ENCODE results near the gene VIPR2.

Gene VIPR2

DNA sequence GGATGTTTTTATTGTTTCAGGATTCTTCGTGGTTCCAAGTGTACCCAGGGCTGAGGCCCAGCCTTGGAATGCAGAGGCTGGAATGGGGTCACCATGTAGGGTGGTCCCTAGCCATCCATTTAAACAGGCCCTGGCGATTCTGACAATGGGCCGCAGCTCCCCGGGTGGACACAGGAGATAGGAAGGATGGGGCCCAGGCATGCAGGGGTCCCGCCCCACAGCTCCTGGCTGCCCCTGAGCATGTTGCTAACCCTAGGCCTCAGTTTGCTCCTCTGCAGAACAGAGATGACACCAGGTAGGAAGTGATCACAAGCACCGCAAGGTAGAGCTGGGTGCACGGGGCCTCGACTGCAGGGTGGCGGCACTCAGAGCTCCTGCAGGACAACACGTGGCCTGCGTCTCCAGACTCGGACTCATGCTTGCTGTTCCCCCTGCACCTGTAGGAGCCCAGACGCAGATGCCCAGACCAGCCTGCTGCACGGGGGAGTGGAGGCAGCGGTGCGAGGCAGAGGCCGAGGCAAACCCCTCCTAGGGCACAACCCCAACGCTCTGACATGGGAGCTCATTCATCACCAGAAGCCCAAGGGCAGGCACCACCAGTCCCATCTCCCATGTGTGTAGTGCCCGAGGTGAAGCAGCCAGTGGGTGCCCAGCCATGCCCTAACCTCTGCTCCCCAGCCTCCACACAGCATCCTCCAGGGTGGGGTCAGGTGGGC is 25.5 kb downstream of the VIPR2 start:
- TF ChIP-seq, protein P1, sequence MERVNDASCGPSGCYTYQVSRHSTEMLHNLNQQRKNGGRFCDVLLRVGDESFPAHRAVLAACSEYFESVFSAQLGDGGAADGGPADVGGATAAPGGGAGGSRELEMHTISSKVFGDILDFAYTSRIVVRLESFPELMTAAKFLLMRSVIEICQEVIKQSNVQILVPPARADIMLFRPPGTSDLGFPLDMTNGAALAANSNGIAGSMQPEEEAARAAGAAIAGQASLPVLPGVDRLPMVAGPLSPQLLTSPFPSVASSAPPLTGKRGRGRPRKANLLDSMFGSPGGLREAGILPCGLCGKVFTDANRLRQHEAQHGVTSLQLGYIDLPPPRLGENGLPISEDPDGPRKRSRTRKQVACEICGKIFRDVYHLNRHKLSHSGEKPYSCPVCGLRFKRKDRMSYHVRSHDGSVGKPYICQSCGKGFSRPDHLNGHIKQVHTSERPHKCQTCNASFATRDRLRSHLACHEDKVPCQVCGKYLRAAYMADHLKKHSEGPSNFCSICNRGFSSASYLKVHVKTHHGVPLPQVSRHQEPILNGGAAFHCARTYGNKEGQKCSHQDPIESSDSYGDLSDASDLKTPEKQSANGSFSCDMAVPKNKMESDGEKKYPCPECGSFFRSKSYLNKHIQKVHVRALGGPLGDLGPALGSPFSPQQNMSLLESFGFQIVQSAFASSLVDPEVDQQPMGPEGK (CRISPR knock-in tag; IDR thresholded peaks at IDR 0.05; ENCODE audit: borderline replicate concordance): no peak
- TF ChIP-seq SNAI2 (CRISPR knock-in tag; IDR thresholded peaks at IDR 0.05) (no peak), ZNF70 (CRISPR knock-in tag; IDR thresholded peaks at IDR 0.05) (no peak), GLIS3 (CRISPR knock-in tag; IDR thresholded peaks at IDR 0.05) (no peak), TCF4 (CRISPR knock-in tag; IDR thresholded peaks at IDR 0.05; ENCODE audit: borderline replicate concordance) (no peak), TOX (CRISPR knock-in tag; IDR thresholded peaks at IDR 0.05; ENCODE audit: borderline replicate concordance) (no peak), OSR1 (CRISPR knock-in tag; IDR thresholded peaks at IDR 0.05) (no peak)
- TF ChIP-seq, protein P2, sequence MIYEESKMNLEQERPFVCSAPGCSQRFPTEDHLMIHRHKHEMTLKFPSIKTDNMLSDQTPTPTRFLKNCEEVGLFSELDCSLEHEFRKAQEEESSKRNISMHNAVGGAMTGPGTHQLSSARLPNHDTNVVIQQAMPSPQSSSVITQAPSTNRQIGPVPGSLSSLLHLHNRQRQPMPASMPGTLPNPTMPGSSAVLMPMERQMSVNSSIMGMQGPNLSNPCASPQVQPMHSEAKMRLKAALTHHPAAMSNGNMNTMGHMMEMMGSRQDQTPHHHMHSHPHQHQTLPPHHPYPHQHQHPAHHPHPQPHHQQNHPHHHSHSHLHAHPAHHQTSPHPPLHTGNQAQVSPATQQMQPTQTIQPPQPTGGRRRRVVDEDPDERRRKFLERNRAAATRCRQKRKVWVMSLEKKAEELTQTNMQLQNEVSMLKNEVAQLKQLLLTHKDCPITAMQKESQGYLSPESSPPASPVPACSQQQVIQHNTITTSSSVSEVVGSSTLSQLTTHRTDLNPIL (CRISPR knock-in tag; IDR thresholded peaks at IDR 0.05; ENCODE audit: low read depth): no peak
- TF ChIP-seq, protein P3, sequence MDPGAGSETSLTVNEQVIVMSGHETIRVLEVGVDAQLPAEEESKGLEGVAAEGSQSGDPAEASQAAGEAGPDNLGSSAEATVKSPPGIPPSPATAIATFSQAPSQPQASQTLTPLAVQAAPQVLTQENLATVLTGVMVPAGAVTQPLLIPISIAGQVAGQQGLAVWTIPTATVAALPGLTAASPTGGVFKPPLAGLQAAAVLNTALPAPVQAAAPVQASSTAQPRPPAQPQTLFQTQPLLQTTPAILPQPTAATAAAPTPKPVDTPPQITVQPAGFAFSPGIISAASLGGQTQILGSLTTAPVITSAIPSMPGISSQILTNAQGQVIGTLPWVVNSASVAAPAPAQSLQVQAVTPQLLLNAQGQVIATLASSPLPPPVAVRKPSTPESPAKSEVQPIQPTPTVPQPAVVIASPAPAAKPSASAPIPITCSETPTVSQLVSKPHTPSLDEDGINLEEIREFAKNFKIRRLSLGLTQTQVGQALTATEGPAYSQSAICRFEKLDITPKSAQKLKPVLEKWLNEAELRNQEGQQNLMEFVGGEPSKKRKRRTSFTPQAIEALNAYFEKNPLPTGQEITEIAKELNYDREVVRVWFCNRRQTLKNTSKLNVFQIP (CRISPR knock-in tag; IDR thresholded peaks at IDR 0.05; ENCODE audit: borderline replicate concordance, low read depth): no peak
- ATAC-seq: no peak

DNA sequence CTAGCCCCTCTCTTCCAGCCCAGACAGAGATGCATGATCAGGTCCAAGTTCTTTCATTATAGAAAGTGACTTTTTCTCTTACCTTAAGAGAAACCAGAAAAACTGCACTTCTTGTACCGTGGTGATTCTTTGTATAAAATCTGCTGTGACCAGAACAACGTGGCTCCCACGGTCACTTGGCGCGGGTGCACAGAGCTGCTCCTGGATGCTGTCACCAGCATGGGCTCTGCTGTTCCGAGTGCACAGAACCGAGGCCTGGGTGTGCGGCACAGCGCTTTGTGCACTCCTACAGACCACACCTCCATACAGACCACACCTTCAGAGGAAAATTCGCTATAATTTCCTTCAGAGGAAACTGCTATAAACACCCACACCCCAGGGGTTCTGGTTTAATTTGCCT is 26.0 kb downstream of the VIPR2 start:
- TF ChIP-seq, protein P4, sequence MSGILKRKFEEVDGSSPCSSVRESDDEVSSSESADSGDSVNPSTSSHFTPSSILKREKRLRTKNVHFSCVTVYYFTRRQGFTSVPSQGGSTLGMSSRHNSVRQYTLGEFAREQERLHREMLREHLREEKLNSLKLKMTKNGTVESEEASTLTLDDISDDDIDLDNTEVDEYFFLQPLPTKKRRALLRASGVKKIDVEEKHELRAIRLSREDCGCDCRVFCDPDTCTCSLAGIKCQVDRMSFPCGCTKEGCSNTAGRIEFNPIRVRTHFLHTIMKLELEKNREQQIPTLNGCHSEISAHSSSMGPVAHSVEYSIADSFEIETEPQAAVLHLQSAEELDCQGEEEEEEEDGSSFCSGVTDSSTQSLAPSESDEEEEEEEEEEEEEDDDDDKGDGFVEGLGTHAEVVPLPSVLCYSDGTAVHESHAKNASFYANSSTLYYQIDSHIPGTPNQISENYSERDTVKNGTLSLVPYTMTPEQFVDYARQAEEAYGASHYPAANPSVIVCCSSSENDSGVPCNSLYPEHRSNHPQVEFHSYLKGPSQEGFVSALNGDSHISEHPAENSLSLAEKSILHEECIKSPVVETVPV (CRISPR knock-in tag; IDR thresholded peaks at IDR 0.05): no peak
- TF ChIP-seq RARB (CRISPR knock-in tag; IDR thresholded peaks at IDR 0.05): no peak
- no peak for TF ChIP-seq ARNTL (CRISPR knock-in tag; IDR thresholded peaks at IDR 0.05; ENCODE audit: borderline replicate concordance, low read depth)
- ATAC-seq: no peak

DNA sequence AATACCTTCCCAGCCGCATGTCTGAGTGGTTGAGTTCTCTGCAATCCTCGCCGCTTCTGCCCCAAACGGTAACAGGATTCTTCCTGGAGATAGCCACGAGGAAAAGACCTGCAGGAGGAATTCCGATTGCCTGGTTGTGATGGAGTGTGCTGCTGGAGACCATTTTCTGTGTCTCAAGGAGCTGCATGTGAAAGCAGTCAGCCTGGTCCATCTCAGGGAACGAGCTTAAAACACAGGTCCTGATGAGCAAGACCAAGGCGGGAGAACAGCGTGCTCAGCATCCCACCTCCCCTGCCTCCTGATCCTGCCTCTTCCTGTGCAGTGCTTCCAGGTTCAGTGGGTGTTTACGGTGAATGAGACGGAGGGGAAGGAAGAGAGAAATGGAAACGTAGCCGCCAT is 26.5 kb downstream of the VIPR2 start:
- ATAC-seq: no peak
- TF ChIP-seq ZFP30 (CRISPR knock-in tag; IDR thresholded peaks at IDR 0.05) (no peak), TOX (CRISPR knock-in tag; IDR thresholded peaks at IDR 0.05; ENCODE audit: borderline replicate concordance) (no peak), ISL1 (CRISPR knock-in tag; IDR thresholded peaks at IDR 0.05) (no peak), TCF4 (CRISPR knock-in tag; IDR thresholded peaks at IDR 0.05; ENCODE audit: borderline replicate concordance) (no peak), CSDC2 (CRISPR knock-in tag; IDR thresholded peaks at IDR 0.05) (no peak), ARNTL (CRISPR knock-in tag; IDR thresholded peaks at IDR 0.05; ENCODE audit: borderline replicate concordance, low read depth) (no peak)
- TF ChIP-seq, protein P5, sequence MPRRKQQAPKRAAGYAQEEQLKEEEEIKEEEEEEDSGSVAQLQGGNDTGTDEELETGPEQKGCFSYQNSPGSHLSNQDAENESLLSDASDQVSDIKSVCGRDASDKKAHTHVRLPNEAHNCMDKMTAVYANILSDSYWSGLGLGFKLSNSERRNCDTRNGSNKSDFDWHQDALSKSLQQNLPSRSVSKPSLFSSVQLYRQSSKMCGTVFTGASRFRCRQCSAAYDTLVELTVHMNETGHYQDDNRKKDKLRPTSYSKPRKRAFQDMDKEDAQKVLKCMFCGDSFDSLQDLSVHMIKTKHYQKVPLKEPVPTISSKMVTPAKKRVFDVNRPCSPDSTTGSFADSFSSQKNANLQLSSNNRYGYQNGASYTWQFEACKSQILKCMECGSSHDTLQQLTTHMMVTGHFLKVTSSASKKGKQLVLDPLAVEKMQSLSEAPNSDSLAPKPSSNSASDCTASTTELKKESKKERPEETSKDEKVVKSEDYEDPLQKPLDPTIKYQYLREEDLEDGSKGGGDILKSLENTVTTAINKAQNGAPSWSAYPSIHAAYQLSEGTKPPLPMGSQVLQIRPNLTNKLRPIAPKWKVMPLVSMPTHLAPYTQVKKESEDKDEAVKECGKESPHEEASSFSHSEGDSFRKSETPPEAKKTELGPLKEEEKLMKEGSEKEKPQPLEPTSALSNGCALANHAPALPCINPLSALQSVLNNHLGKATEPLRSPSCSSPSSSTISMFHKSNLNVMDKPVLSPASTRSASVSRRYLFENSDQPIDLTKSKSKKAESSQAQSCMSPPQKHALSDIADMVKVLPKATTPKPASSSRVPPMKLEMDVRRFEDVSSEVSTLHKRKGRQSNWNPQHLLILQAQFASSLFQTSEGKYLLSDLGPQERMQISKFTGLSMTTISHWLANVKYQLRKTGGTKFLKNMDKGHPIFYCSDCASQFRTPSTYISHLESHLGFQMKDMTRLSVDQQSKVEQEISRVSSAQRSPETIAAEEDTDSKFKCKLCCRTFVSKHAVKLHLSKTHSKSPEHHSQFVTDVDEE (CRISPR knock-in tag; IDR thresholded peaks at IDR 0.05): no peak
- TF ChIP-seq, protein P2 (CRISPR knock-in tag; IDR thresholded peaks at IDR 0.05; ENCODE audit: low read depth): no peak
